ENCODE results near the gene CAP1. TPM values are rescaled to one million over a fixed set of nuclear protein-coding genes. Genes with fewer than 3 reads are reported as not detected.

The CAP1 gene
- total and polyA plus RNA-seq, 2 of the 13 experiments (the other 11 are each of a cell fraction or from before 2014, with no cell fraction given): 174 to 195 TPM

GRCh38 chr1:40096977-40097782 is 56.7 kb downstream of the CAP1 start, which contains the start of gene PPT1 (continued):
- TF ChIP-seq, protein P1, sequence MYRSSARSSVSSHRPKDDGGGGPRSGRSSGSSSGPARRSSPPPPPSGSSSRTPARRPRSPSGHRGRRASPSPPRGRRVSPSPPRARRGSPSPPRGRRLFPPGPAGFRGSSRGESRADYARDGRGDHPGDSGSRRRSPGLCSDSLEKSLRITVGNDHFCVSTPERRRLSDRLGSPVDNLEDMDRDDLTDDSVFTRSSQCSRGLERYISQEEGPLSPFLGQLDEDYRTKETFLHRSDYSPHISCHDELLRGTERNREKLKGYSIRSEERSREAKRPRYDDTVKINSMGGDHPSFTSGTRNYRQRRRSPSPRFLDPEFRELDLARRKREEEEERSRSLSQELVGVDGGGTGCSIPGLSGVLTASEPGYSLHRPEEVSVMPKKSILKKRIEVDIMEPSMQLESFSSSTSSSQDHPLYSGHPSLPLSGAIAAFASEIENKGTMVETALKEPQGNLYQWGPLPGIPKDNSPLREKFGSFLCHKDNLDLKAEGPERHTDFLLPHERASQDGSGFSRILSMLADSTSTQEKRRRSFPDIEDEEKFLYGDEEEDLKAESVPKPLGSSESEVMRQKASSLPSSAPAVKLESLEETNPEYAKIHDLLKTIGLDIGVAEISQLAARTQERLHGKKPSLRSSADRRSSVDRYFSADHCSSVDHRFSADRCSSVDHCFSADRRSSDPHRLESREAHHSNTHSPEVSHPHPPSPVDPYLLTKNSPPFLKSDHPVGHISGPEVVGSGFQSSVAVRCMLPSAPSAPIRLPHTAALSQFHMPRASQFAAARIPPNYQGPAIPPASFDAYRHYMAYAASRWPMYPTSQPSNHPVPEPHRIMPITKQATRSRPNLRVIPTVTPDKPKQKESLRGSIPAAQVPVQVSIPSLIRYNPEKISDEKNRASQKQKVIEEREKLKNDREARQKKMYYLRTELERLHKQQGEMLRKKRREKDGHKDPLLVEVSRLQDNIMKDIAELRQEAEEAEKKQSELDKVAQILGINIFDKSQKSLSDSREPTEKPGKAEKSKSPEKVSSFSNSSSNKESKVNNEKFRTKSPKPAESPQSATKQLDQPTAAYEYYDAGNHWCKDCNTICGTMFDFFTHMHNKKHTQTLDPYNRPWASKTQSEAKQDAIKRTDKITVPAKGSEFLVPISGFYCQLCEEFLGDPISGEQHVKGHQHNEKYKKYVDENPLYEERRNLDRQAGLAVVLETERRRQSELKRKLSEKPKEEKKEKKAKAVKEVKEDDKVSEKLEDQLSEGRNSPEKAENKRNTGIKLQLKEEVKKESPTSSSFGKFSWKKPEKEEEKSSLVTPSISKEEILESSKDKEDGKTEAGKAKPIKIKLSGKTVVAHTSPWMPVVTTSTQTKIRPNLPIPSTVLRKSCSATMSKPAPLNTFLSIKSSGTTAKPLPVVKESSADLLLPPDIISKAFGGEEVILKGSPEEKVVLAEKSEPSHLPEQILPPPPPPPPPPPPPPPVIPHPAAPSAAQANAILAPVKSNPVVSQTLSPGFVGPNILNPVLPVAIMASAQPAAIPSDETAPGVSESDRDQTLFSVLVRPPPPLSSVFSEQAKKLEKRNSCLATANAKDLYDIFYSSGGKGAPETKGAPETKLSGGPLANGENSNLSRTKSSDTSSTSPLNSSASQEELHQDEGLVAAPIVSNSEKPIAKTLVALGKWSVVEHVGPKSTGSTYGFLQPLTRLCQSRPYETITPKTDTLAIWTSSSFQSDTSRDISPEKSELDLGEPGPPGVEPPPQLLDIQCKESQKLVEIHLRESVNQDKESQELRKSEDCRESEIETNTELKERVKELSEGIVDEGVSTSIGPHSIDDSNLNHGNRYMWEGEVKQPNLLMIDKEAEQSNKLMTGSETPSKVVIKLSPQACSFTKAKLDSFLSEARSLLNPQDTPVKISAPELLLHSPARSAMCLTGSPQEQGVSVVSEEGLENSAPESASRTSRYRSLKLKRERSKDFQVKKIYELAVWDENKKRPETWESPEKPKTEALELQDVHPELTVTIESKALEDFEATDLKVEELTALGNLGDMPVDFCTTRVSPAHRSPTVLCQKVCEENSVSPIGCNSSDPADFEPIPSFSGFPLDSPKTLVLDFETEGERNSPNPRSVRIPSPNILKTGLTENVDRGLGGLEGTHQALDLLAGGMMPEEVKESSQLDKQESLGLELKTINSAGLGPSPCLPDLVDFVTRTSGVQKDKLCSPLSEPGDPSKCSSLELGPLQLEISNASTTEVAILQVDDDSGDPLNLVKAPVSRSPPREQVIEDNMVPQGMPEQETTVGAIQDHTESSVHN (CRISPR knock-in tag; IDR thresholded peaks at IDR 0.05): no peak
- TF ChIP-seq ZNF142 (CRISPR knock-in tag; IDR thresholded peaks at IDR 0.05) (no peak; the same call in none of the 2 replicates), ZMAT3 (CRISPR knock-in tag; conservative IDR thresholded peaks at IDR 0.05) (peak; percentile 64; the same call in 1 of the 2 replicates), MYNN (CRISPR knock-in tag; IDR thresholded peaks at IDR 0.05; ENCODE audit: low read depth) (no peak), MXI1 (IDR thresholded peaks at IDR 0.05; ENCODE audit: borderline replicate concordance, low read depth, low read length) (peak; percentile 54; the same call in 1 of the 3 replicates), ZNF101 (CRISPR knock-in tag; IDR thresholded peaks at IDR 0.05; ENCODE audit: borderline replicate concordance, low read depth) (no peak), TAF15 (IDR thresholded peaks at IDR 0.05; ENCODE audit: low read depth, low read length, poor library complexity, severe bottlenecking) (no peak), ZBTB1 (CRISPR knock-in tag; IDR thresholded peaks at IDR 0.05; ENCODE audit: borderline replicate concordance) (no peak), NFIC (IDR thresholded peaks at IDR 0.05; ENCODE audit: low read length) (no peak; the same call in 1 of the 2 replicates), KDM3A (CRISPR knock-in tag; IDR thresholded peaks at IDR 0.05; ENCODE audit: low read depth) (peak; percentile 76; the same call in 1 of the 2 replicates), CC2D1A (CRISPR knock-in tag; IDR thresholded peaks at IDR 0.05) (no peak), IKZF1 (IDR thresholded peaks at IDR 0.05) (no peak), HES4 (CRISPR knock-in tag; IDR thresholded peaks at IDR 0.05; ENCODE audit: borderline replicate concordance) (no peak), ZNF33A (CRISPR knock-in tag; IDR thresholded peaks at IDR 0.05; ENCODE audit: borderline replicate concordance) (no peak), ZNF367 (CRISPR knock-in tag; IDR thresholded peaks at IDR 0.05; ENCODE audit: borderline replicate concordance) (0 out of 2 replicates have a peak, but pooled peaks have one; percentile 65)
